Measurements from ENCODE around the gene ENOX1. TPM values are rescaled to one million over a fixed set of nuclear protein-coding genes. Genes with fewer than 3 reads are reported as not detected.

ENOX1 gene
- total and polyA plus RNA-seq, 8 donors = 0.23 to 2.0 (median 0.94) TPM

- Histone ChIP-seq H3K9me3 (no peaks in the 10 kb centered on the region), H3K27ac (no peak overlapping the region), H3K27me3 (no peaks in the 10 kb centered on the region), H3K36me3 (no peaks in the 10 kb centered on the region), H3K4me1 (no peaks in the 10 kb centered on the region), H3K4me3 (no peak overlapping the region)
- DNase-seq (no peak), ATAC-seq (peak in 1 of 4 donors; percentile 22), FAIRE-seq (no peak)
- intact Hi-C loops (cut with DNase I) = no loop called here
- 38 to 46% methylated on average over 5 of the region's 5 CpGs for WGBS, 2 donors
- TF ChIP-seq, protein P1, sequence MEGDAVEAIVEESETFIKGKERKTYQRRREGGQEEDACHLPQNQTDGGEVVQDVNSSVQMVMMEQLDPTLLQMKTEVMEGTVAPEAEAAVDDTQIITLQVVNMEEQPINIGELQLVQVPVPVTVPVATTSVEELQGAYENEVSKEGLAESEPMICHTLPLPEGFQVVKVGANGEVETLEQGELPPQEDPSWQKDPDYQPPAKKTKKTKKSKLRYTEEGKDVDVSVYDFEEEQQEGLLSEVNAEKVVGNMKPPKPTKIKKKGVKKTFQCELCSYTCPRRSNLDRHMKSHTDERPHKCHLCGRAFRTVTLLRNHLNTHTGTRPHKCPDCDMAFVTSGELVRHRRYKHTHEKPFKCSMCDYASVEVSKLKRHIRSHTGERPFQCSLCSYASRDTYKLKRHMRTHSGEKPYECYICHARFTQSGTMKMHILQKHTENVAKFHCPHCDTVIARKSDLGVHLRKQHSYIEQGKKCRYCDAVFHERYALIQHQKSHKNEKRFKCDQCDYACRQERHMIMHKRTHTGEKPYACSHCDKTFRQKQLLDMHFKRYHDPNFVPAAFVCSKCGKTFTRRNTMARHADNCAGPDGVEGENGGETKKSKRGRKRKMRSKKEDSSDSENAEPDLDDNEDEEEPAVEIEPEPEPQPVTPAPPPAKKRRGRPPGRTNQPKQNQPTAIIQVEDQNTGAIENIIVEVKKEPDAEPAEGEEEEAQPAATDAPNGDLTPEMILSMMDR (IDR thresholded peaks at IDR 0.05) = no peak
Measured at GRCh38 chr13:43766725-43767124, 20.0 kb downstream of the ENOX1 start.

DNA sequence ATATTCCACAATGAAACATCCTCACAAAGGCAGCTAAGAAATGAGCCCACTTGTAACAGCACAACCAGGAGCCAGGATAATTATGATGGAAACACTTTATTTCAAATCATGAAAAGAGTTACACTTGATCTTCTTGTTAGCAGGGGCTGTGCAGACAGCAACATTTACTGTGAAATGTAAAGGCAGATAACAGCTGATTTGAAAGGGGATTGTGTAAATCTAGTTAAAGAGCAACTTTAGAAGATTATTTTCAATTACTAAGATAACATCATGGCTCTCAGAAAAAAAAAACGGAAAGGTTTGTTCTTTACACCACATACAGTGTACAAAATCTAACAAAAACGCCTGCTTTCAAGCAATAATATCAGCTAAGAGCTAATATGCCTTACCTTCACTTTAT is 22.4 kb downstream of the ENOX1 start:
- 41 to 45% methylated on average over 2 of the region's 2 CpGs for WGBS, 2 donors
- ATAC-seq (no peak), DNase-seq (no peak), FAIRE-seq (no peak)
- H3K4me3 ChIP-seq = no peak overlapping the region
- no peak overlapping the region for H3K27ac ChIP-seq
- no peaks in the 10 kb centered on the region for H3K36me3 ChIP-seq
- intact Hi-C loops (cut with DNase I) = no loop called here
- no peaks in the 10 kb centered on the region for H3K27me3 ChIP-seq
- no peaks in the 10 kb centered on the region for H3K9me3 ChIP-seq
- no peaks in the 10 kb centered on the region for H3K4me1 ChIP-seq
- TF ChIP-seq, protein P1 (IDR thresholded peaks at IDR 0.05) = no peak

DNA sequence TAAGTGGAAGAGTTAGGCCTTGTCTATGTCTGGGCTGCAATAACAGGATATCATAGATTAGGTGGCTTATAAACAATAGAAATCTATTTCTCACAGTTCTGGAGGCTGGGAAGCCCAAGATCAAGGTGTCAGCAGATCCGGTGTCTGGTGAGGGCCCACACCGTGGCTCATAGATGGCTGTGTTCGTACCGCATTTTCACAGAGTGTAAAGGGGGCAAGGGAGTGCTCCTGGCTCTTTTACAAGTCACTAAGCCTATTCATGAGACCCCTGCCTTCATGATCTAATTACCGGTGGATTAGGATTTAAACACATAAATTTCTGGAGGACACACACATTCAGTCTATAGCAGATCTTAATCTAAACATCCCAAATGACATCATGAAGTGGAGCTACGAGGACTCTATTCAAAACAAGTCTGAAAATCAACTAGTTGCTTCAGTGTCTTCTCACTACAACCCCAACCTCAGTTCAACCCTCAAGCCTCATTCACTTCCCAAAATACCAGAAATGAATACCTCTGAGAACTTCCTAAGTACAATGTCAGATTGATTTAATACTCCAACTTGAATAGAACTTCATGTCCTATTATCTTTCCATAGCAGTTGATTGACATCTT is 23.5 kb downstream of the ENOX1 start:
- Histone ChIP-seq H3K4me1 (no peaks in the 10 kb centered on the region), H3K36me3 (no peaks in the 10 kb centered on the region), H3K9me3 (no peaks in the 10 kb centered on the region), H3K27ac (no peak overlapping the region), H3K27me3 (no peaks in the 10 kb centered on the region), H3K4me3 (no peak overlapping the region)
- FAIRE-seq (no peak), DNase-seq (no peak), ATAC-seq (no peak)
- WGBS, 2 donors = 85 to 91% methylated on average over 6 of the region's 6 CpGs
- TF ChIP-seq, protein P1 (IDR thresholded peaks at IDR 0.05) = no peak
- intact Hi-C loops (cut with DNase I) = no loop called here

GRCh38 chr13:43761616-43762315 is 25.0 kb downstream of the ENOX1 start:
- H3K9me3 ChIP-seq = no peaks in the 10 kb centered on the region
- H3K4me1 ChIP-seq = no peaks in the 10 kb centered on the region
- TF ChIP-seq, protein P1 (IDR thresholded peaks at IDR 0.05) = no peak
- H3K27ac ChIP-seq = no peak overlapping the region
- H3K4me3 ChIP-seq = no peak overlapping the region
- intact Hi-C loops (cut with DNase I) = no loop called here
- DNase-seq (no peak), FAIRE-seq (no peak), ATAC-seq (no peak)
- WGBS, 2 donors = 76 to 81% methylated on average over 4 of the region's 4 CpGs
- H3K36me3 ChIP-seq = no peaks in the 10 kb centered on the region
- no peaks in the 10 kb centered on the region for H3K27me3 ChIP-seq

DNA sequence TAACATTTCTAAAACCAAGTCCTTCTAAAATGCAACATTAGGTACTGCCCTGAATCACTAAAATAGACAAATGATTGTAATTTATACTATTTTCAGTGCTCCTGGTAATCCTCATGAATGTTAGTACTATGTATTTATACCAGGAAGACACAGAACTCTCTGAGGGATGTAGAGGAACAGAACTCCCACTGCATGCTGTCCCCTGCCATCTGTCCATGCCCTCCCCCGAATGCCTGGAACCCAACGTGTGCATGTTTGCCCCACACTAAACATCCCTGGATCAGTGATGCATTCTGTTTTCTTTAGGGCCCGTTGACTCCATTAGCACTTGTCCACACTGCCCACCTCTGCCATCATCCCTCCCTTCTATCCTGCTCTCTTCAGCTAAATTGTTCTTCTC is 26.5 kb downstream of the ENOX1 start:
- Histone ChIP-seq H3K27ac (no peak overlapping the region), H3K4me3 (no peak overlapping the region), H3K36me3 (no peaks in the 10 kb centered on the region), H3K9me3 (no peaks in the 10 kb centered on the region), H3K4me1 (no peaks in the 10 kb centered on the region), H3K27me3 (no peaks in the 10 kb centered on the region)
- intact Hi-C loops (cut with DNase I) = no loop called here
- TF ChIP-seq, protein P1 (IDR thresholded peaks at IDR 0.05) = no peak
- no peak for DNase-seq
- no peak for ATAC-seq
- 49 to 77% methylated on average over 3 of the region's 3 CpGs for WGBS, 2 donors
- no peak for FAIRE-seq
